GM19035 (cell line): ENCODE measurements around the gene TMEM219.

Experiments used
- ATAC-seq: cut with Tn5 transposase; IDR thresholded peaks from one replicate; pipeline ENCODE4 v1.9.1; 2021; ENCODE audit not compliant: unreplicated experiment

The TMEM219 gene

DNA sequence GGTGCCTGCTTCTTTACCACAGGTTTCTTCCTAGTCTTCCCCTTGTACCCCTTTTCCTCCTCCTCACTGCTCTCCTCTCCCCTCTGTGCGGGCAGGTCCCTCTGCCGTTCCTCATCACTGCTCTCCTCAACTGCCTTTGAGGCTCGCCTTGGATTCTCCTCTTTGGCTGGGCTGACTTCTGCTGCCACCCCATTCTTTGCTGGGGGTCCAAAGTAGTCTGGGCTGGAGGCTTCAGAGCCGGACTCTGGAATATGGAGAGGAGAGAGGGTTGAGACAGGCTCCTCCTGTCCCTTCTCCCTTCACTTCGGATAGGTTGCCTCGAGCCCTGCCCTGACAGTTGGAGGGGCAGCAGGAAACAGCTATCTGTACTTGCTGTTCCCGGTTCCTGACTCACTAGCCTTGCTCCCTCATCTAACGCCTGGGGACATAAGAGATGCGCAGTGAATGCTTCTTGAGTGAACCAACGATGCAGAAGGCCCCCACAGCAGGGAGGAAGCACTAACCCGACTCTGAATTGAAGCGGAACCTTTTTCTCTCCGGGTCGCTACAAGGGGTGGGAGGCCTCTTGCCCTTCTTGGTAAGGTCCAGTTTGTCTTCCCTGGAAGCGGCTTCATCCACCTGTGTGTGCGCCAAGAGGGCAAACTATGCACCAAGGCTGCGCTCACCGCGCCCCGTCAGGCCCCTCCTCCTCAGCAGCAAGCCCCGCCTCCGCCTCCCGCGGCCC is 32.9 kb downstream of the TMEM219 start:
- peak; percentile 35 for ATAC-seq

DNA sequence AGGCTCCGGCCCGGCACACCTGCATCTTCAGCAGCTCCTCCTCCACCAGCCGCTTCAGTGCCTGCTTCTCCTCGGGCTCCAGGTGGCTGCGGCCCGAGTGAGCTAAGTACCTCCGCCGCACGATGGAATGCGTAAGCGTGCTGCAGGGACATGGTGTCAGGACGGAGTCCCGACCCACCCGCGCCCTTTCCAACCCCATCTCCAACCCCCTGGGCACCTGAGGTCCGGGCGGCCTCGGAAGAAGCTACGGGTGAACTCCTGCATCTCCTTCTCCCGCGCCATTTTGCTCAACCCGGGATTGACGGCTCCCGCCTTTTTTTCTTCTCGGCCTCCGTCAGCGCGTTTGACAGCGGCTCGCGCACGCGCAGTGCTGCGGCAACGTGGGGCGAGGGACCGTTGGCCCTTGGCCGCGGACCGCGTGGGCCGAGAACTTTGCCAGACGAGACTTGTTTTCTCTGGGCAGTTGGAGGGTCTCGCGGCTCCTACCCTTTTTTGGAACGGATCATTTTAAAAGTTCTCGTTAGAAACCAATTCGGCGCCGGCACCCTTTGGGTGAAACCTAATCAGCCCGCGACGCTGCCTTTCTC is 33.5 kb downstream of the TMEM219 start, which contains the start of gene HIRIP3:
TSS of gene HIRIP3 (minus strand) at position 294 of the 587 bp plus-strand sequence. CDS start at position 282, 12 bp downstream.
- peak; percentile 52 for ATAC-seq

DNA sequence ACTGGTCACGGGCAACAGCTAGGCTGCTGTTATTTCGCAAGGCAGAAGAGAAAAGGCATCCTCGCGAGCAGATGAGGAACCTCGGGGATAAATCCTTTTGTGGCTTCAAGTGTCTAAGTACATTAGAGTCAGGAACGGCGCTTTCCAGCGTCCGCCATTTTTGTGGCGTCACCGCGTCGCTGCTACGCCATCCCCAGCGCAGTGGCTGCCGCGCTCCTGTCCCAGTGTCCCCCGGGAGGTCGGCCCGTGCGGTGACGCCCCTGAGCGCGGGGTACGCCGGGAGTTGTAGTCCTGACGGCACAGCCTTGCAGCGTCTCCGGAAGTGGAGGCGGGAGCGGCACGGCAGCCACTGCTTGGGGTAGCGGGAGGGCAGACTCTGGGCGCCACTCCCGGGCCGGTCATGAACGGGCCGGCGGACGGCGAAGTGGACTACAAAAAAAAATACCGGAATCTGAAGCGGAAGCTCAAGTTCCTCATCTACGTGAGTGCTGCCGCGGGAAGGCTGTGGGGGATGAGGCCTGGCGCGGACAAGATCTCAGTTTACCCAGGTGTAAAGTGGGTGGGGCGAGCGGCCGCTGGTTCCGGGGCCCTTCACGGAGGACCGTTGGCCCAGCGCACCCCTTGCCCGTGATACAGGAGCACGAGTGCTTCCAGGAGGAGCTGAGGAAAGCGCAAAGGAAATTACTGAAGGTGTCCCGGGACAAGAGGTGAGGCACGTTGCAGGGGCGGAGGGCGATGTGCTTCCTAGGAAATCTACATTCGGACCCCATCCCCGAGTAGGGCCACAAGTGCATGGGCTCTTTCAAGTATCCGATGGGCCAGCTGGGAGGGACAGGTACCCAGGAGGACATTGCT is 34.3 kb downstream of the TMEM219 start, which contains the start of gene INO80E:
TSS of gene INO80E (plus strand) at position 331 of the 855 bp plus-strand sequence. CDS start at position 401, 70 bp downstream.
- peak; percentile 92 for ATAC-seq

DNA sequence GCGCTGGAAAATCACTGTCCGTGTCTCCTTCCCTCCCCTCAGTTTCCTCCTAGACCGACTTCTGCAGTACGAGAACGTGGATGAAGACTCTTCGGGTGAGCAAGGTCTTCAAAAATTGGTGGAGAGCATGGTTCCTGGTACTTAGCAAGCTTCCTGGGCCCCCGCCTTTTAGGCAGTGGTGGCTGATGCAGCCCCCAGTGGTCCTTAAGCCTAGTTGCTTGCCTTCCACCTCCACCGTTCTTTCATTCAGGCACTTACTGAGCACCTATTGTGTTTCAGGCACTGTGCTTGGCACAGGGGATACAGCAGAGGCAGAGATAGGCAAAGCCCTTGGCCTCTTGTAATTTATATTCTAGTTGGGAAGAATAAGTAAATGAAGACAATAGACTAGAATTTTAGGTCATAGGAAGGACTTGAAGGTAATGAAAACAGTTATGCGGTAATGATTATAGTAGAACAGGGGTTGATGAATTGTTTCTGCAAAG is 34.9 kb downstream of the TMEM219 start:
- ATAC-seq, result no peak

DNA sequence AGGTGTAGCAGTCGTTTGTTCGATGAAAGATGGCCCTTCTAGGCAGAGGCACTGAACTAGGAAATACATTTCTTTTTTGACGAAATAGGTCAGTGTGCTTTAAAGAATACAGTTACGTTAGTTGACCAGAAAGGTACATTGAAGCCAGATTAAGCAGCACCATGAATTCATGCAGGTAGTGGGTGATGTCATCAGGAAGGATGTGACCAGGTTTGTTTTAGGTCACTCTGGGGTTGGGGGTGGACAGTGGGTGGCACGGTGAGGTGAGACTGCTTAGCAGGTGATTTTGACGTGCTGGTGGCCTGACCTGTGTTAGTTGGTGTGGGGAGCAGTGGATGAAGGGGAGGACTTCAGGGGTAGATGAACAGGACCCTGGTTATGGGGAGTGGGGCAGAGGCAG is 37.7 kb downstream of the TMEM219 start:
- ATAC-seq, result no peak

DNA sequence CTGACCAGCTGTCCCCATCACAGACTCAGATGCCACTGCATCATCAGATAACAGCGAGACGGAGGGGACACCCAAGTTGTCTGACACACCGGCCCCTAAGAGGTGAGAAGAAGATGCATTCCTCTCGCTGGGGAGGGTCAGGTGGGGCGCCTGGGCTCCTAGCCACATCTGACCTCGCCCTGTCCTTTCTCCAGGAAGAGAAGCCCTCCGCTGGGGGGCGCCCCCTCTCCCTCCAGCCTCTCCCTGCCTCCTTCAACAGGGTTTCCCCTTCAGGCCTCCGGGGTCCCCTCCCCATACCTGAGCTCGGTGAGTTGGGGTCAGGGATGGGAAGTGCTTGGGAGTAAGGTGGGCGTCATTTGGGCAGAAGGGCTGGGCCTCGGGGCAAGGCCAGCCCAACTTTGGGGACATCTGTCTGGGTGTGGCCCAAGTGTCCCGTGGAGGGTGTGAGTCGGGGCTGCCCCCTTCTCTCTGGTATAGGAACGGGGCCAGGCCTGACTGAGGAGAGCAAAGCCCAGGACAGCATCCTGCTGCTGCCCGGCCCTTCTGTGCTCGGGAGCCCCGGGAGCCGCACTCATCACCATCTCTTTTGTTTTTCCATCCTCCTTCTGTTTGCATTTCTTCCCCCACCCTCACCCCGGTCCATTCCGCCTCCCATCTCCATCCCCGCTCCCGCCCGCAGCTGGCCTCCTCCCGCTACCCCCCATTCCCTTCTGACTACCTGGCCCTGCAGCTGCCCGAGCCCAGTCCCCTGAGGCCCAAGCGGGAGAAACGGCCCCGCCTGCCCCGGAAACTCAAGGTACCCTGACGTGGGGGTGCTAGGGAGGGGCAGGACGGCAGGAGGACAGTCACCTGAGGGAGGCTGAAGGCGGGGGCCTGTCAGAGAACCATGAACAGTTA is 39.1 kb downstream of the TMEM219 start:
- no peak for ATAC-seq

DNA sequence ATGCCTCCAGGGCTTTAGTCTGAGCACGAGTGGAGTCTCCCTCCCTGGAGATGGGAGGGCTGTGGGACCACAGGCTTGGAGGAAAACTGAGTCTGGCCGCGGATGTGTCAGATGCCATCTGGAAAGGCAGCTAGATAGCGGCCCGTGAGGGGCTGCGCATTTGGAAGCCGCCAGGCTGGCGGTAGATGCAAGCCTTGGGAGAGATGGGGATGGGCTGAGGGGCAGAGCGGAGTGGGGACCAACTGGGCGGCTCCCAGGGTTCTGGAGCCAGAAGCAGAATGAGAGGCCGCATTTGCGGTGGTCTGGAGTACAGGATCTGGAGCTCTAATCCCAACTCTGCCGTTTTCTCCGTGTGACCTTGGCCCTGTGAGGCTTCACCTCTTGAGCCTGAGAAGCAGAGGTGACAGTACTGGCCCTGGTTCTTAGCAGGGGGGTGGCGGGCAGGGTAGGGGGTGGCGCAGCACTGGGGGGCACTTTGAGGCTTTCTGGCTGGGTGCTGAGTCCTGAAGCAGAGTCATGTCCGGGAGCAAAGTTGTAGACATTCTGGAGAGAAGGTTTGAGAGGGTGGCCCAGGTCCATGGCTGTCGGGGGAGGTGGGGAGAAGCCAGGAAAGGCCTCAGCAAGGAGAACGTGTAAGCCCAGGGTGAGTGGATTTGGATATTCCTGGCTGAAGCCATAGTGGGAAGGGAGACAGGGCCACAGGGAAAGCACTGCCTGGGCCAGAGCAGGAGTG is 40.9 kb downstream of the TMEM219 start:
- ATAC-seq, result no peak

DNA sequence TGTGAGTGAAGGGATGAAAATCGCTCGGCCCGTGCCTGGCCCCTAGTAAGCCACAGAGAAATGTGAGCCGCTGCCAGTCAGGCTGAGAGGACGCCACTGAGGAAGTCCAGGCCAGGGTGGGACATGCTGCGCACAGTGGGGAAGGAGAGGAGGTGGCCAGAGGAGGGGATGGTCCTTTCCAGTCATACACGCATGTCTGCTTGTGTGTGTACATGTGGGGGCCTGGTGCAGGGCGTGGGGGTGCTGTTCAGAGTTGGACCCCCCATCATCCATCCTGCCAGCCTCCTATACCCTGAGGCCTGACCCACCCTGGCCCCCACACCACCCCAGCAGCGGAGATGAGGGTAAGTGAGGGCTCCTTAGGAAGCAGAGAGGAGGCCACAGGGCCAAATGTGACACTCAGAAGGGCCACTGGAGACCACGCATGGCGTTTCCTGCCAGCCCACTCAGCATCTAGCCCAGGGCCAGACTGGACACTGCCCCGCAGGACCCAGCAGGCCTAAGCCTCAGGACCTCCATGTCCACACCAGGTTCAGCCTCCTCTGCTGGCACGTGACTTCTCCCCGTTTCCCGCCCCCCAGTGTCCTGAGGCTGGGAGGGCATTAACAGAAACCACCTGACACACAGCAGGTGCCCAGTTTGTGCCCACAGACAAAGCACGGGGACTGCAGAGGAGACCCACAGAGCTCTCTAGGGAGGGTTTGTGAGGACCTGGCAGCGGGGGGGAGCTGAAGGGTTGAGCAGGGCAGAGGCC is 42.0 kb downstream of the TMEM219 start:
- no peak for ATAC-seq

DNA sequence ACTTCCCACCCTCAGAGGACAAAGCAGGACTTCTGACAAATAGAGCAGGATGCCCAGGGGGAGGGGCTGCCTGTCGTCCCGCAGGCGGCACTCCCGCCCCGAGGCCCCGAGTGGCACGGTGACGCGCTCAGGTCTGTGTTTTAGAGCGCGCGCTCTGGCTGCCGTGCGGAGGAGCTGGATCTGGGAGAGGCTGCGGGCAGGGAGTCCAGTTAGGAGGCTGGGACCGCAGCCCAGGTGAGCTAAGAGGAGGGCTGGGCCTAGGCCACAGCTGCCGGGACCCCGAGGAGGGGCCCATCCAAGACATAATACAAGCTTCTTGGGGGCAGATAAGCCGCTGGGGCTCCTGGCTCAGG is 42.5 kb downstream of the TMEM219 start:
- no peak for ATAC-seq

DNA sequence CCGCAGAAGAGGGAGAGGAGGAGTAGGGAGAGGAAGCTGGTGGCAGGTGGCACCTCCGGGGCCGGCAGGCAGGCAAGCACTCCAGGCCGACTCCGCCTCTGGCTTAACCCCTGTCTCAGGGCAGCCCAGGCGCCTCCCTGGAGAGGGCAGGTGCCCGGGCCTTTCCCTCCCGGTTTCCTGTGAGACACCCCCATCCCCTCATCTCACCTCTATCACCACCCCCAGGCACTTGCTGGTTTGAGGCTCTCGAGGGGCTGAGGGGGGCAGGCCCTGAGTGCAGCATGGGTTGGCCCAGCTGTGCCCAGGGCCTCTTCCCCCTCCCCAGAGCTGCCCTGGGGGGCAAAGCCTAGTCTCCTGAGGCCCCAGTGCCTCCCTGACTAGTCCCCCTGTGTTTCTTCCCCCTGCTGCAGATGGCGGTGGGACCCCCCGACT is 42.9 kb downstream of the TMEM219 start:
- no peak for ATAC-seq

DNA sequence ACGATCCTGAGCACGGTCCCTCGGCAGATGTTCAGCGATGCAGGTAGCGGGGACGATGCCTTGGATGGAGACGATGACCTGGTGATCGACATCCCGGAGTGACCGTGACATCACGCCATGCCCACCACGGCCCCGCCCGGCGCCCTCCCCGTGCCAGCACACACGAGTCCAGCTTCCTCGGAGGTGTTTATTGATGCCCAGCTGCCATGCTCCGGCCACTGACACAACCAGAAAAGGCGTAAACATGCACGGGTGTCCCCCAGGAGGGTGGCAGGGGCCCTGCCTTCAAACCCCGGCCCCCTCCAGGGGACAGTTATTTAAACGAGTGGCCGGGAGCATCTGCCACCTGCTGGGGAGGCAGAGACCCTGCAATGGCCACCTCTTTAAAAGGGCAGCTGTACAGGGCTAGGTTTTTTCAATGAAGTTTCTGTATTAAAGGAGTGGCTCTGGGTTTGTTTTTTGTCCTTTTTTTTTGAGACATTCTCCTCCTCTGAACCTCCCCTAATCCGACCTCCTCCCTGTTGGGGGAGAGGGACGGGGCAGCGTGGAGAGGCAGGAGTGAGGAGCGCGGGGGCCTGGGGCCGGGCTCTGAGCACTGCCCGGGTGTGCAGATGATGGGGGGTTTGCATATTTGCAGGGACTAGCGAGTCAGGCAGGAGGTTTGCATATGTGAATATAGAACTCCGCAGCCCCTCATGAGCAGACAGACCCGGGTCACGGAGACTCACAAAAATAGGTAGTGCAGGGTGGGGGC is 43.6 kb downstream of the TMEM219 start:
- no peak for ATAC-seq

DNA sequence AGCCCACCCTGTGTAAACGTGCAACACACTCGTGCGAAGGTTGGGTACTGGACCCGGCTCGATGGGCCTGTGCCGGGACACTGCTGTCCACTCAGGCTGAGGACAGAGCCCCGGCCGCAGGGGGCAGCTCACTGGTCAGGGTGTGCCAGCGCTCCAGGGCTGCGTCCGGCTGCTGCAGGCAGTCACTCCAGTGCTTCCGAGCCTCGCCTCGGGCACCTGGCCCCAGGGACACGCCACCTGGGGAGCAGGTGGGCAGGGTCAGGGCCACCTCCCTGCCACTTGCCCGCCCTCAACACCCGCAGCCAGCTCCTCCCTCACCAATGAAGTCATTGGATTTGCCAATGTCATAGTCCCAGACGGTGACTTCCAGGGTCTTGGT is 44.2 kb downstream of the TMEM219 start:
- no peak for ATAC-seq

DNA sequence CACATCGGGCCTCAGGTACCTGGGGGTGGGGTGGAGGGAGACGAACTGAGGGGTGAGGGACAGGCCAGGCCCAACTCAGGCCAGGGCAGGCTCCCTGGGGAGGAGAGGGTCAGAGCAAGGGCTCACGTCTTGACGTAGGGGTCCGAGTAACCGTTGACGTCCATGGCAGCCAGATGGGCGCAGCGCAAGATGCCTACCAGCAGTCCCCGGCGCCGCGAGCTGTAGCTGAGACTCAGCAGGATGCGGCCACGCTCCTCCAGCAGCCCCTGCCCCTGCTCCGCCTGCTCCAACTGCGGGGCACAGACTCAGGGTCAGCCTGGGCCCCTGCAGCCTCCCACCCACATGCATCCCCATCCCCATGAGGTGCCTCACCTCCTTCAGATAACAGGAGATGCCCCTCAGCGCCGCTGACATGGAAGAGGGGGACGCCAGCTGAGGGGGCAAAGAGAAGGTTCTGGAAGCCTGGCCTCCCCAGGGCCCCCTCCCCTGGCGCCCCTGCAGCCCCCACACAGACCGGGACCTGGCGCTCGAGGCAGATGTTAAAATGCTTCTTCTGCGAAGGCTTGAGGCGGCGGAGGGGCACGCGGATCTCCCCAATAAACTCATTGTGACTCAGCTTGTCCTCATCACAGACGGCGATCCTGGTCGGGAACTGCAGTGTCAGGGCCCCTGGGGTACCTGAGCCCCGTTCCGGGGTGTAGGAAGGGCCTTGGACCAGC is 44.9 kb downstream of the TMEM219 start:
- no peak for ATAC-seq

DNA sequence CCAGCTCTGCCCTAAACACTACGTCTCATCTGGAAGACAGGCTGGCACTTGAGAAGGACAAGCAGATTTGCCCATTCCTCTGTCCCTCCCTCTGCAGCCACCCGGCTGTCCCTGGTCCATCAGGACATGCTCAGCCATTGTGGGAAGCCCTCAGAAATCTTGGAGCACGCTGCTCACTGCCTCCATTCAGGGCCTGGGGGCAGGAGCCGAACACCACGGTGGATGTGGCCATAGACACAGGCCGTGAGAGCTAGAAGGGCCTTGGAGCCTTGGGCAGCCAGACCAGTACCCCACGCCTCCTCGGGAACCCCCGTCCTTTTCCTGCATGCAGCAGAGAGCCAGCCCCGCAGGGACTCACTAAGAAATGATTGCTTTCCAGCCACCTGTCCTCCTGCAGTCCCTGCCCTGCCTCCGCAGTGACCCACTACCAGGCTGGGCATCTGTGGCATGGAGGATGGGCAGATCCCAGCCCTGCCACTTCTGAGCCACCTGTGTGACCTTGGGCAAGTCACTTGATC is 45.6 kb downstream of the TMEM219 start:
- ATAC-seq, result no peak

DNA sequence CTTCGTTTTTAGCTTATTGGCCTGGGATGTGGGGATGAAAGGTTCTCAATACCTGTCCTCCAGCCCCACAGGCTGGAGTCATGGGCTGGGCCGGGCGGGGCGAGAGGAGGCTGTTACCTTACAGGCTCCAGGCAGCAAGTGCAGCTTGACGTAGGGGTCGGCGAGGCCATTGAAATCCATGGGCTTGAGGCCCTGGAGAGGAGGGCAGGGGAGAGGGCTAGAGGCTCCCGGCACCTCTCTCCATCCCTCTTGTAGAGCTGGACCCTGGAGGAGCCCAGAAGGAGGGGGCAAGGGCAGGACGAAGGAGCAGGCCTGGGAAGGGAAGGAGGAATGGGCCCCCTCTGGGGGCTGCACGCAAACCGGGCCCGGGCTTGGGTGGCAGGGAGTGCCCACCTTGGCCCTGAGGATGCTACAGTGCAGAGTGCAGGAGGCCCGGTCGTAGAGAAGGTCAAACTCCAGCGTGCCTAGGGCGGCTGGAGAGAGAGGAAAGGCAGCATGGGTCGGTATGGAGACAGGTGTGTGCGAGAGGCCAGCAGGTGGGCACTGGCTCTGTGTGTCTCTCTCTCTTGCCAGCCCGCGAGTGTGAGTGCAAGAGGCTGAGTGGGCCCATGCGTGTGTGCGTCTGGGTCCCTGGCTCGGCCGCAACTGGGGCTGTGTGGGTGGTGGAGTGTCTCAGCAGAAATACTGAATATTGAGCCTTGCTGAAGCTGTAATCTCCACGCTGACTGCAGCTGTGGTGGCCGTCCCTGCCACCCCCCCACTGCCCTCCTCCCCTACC is 47.4 kb downstream of the TMEM219 start:
- no peak for ATAC-seq

DNA sequence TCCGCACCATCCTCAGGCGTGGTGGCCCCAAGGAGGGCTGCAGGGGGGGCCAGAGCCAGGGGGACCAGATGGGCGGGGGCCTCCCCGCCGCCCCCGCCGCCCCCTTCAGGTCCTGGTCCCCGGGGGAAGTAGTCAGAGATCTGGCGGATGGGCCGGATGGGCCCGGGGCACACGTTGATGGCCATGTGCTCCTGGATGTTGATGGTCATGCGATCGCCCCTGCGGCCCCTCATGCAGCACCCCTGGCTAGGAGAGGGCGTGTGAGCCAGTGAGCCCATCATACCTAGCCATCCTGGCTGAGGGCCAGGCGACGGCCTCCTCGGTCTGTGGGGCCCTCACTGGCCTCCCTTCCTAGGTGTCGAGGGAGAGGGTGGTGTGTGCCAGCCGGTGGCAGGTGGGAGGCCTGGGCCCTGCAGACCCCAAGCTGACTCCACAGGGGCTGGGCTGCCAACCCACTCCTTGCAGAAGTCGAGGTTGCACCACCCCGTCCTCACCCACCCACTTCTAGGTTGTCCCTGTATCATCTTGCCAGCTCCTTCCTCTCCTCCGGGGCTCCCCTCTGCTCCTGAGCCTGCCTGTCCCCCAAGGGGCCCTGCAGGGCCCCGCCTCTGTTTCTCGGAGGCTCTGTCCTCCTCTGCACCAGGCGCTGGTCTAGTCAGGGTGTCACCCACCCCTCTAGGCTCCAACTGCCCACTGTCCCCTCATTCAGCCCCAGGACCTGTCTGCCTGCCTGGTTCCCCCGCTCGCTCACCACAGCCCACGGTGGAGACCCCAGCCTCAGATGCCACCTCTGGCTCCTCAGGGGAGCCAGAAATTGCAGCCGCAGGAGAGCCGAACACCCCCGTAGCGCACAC is 48.3 kb downstream of the TMEM219 start:
- ATAC-seq, result no peak
